ENCODE results near the gene ZNF331.

- TF ChIP-seq CTCF (conservative IDR thresholded peaks at IDR 0.05; ENCODE audit: low read depth, low read length): no peak
- no peak for TF ChIP-seq EZH2phosphoT487 (IDR thresholded peaks at IDR 0.05; ENCODE audit: borderline replicate concordance, low read length)
Observed at GRCh38 chr19:53612762-53613526, 75.0 kb downstream of the ZNF331 start.
